GM21528 (cell line): Measurements from ENCODE around the gene C10orf62.
"Not testable (repeated sequence)": the region's sequence is repeated elsewhere in the genome, so short reads cannot be mapped to it uniquely, and the experiment has no call there.

Source experiments
- ATAC-seq: cut with Tn5 transposase; IDR thresholded peaks from one replicate; pipeline ENCODE4 v1.9.1; 2021; ENCODE audit warnings: mild to moderate bottlenecking, moderate library complexity; ENCODE audit not compliant: unreplicated experiment, low FRiP score

The C10orf62 gene, protein sequence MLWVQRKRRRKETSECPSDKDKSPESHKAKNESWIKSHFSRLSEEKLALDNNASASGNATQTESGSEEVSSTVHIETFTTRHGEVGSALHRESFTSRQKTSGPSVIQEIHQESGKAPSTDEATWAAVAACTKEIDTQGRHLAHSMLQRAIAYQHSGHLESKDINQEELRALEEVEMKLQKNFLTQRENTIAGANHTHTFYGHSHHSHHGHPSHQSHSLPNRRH

DNA sequence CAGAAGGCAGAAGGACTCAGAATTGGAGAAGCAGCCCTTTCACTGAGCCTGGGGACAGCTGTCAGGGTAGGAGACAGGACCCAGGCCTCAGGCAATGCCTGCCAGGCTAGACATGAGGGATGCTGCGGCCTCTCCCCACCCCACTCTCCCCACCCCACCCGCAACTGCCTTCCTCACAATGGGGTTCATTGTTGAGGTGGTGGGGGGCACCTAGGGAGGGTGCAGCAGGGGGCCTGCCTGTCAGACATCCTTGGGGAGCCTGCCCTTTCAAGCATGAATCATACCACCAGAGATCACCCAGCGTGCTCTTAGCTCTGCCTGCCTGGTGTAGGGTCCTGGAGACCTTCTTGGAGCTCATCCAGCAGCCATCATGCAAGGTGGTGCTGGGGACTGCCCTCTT is at the start of gene C10orf62:
C10orf62 (plus strand) TSS at position 243 of the 400 bp plus-strand sequence. CDS start 177 bp downstream, outside the sequence.
- no peak for ATAC-seq

DNA sequence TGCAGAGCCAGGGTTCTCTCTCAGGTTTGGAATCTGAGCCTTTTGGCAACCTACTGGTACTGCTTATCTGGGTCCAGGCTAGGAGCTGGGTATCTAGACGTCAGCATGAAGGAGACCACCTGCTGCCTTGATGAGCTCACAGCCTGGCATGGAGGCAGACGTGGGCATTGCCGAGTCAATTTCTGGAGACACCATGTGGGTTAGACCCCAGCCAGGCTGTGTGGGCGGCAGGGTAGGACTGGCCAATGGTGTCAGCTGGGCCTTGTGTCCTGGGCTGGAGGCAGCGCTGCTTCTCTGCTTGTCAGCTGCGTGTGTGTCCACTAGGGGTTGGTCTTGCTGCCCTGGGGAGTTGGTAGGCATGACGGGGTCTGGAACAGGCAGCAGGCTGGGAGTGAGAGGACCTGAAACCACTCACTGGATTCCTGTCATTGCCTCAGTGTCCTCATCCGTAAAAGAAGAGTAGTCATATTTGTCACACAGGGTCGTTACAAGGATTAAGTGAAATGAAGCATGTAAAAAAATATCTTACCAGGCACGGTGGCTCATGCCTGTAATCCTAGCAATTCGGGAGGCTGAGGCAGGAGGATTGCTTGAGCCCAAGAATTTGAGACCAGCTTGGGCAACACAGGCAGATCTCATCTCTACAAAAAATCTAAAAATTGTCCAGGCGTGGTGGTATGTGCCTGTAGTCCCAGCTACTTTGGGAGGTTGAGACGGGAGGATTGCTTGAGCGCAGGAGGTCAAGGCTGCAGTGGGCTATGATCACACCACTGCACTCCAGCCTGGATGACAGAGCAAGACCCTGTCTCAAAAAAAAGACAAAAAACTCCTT is 48.6 kb upstream of the C10orf62 start:
- no peak for ATAC-seq

DNA sequence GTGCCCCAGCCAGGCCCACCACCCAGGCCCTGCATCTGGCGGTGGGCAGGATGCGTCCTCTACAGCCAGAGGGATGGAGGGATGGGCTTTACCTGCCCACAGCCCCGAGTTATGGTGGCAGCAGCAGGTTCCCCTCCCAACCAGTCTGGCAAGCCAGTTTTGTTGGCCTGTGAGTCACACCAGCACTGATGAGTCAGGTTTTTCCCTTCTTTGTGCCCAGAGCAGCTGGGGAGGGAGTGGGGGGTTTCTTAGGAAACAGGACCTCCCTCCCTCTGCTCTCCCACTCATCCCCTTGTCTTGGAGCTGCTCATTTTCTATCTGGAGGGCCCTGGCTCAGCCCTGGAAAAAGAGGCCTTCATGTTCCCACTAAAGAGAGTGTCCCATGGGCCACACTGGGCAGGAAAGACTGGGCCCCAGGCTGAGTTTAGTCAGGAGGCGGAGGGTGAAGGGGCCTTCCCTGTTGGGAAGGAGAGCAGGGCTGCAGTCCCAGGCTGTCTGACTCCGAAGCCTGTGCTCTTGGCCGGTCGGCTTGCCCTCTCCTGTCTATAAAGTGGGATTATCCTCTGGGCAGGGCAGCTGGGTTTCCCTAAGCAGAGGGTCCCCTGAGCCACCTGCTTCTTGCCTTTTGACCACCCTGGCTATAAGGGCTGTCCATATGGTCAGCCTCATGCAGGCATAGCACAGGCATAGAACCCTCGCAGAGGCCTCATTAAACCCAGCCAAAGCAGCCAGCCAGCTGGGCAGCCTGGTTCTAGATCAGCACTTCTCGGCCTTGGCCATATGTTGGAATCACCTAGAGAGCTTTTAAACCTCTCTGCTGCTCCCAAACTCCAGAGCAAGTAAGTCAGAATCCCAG is 47.1 kb upstream of the C10orf62 start:
- ATAC-seq: no peak

DNA sequence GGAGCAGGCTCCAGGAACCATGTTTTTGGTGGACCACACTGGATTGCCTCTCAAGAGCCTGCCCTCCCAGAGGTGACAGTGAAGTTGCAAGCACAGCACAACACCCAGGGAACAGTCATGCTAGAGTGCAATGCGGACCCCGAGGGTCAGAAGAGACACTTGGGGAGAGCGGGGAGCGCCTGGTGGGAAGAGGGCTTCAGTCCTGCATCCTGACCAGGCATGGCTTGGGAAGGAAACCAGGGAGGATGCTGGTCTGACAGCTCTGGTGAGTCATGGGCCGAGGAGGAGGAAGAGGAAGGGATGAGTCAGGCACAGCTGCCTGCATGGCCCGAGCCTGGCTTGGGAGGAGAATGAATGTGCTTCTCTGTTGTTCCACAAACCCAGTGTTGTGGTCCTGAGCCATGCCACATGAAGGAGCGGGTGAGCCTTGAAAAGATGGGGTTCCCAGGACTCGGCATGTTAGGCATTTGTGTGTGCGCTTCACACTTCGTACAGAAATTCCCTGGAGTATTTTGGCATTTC is 46.4 kb upstream of the C10orf62 start:
- ATAC-seq: no peak

DNA sequence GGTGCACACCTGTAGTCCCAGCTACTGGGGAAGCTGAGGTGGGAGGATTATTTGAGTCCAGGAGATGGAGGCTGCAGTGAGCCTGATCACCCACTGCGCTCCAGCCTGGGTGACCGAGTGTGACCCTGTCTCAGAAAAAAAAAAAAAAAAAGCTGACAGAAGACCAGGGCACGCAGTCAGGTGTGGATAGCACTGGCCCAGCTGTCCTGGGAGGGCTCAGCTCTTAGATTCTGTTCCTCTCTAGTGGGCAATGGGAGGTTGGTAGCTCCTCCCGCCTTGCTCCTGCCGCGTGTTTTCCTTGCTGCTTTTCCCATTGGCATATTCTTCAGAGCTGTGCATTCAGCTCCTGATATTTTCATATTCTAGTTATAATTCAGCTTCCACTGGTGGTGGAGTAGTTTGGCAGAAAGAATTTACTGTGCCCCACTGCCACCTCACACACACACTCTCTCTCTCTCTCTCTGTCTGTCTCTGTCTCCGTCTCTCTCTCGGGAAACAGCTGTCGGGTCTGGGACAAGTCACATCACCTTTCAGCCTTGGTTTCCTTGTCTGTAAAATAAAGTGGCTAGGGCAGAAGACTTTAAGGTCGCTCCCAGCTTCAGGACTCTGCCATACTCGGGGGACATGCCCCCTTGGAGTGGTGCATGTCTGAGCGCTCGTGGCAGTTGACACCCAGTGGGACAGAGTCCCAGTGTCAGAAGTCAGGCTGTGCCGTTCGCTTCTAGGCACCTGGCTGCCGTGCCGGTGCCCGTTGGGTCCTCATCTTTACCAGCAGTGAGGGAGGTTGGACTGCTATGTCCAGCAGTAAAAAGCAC is 42.9 kb upstream of the C10orf62 start:
- no peak for ATAC-seq

DNA sequence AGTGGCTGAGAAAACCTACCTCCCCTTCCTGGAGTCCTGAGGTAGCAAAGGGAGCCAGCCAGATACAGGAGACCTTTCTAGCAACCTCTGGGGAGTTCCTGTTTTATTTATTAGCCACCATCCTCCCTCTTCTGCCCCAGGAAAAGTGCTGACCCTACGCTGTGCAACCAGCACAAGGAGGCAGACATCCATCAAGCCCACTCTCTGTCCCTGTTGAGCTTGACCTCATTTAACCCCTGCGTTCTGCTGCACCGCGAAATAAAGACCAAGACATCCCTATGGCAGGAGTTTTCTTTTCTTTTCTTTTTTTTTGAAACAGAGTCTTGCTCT is 42.3 kb upstream of the C10orf62 start:
- ATAC-seq: no peak

DNA sequence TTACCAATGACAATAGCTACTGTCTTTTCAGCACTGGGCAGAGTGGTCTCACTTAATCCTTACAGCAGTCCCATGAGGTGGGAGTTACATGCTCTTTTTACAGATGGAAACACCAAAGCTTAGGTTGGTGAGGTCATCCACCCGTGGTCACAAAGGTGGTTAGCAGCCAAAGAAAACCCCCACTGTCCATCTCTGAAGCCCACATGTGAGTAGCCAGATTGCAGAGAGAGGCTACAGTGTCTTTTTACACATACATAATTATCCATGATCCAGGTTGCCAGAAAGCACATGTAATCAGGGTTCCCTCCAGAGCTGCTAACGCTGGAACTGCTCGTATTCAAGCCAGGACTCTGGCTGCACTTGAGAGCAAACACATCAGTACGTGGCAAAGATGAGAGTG is 41.6 kb upstream of the C10orf62 start:
- ATAC-seq: no peak

DNA sequence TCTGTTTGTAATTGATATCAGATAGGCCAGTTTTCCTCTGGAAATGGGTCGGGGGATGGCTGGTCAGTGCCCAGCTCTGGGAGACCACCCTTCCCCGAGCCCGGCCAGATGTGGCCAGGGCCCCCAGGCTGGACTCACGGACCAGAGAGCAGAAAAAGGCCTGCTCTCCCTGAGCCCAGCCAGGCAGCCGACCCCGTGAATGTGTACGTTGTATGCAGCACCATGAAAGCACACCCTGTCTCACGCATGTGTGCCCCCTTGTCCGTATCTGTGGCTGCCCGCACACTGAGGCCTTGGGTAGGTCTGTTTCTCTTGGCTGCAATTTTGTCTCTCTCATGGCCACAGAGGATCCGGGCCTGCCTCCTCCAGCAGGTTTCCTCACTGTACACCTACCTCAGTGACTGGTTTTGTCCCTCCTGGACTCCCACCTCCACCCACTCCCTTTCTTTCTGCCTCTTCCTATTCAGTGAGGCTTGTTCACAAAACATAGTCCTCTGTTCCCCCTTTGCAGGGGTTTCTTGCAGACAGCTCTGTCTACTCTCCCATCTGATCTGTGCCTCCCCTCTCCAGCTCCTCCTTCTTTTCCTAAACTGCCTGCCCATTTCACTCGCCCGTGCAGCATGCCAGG is 40.6 kb upstream of the C10orf62 start:
- no peak for ATAC-seq

DNA sequence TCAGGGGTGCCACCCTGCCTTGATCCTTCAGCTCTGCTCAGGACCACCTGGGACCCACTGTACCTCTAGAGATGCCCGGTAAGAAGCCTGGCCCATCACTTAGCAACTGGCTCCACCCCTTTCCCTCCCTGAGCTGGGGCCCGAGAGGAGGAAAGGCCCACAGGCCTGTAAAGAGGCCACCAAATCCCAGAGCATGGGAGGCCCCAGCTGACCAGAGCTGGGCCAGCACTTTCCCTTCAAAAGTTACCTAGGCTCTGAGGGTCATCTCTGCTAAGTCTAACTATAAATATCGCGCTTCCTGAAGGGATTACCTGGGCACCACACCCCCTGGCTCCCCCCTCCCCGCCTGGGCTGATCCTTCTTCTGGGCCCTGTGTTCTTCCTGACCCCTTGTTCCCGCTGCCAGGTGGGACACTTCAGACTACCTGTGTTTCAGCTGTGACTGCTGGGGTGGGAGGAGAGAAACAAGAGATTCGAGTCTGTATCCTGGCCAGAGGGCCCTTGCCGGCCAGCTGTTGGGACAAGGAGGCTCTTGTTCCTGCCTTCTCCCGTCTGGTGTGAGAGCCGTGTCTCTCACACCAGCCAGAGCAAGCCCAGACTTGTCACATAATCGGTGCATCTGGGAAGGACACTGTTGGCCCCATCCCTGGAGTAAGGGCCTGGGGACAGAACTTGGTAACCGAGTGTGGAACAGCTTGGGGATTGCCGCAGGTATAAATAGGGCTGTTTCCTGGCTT is 39.8 kb upstream of the C10orf62 start:
- ATAC-seq: no peak

DNA sequence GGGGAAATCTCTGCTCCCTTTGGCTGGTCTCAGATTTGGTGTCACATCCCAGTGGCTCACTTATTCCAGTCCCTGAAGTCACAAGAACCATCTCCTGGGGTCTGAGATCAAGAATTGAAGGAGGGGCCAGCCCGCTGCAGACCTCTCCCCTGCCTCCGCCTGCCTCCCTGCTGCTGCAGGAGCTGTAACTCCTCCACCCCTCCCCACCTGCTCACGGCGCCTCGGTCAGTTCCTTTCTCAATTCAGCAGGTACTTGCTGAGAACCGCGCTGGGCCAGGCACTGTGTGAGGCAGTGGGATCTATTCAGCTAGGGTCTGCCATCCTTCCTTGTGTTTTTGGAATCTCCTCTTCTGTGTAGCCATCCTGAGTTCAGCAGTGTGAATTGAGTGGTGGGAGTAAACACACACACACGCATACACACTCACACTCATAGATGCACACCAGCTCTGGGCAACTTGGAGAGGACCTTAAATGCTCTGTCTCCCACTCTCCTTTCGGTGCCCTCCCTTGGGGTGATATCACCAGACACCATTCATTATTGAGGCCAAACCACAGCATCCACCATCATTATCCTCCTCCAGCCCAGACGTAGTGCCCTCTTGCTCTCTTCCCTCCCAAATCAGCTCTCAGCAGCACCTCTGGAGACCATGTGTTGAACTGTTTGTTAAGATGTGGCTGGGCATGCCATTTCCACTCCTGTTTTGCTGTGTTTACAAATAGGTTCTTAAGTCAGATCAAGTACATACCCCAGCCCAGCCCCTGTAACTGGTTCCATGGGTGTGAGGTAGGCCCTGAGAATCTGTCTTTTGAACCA is 39.0 kb upstream of the C10orf62 start:
- ATAC-seq: no peak

GRCh38 chr10:97551271-97551670 is 38.2 kb upstream of the C10orf62 start:
- ATAC-seq: no peak

GRCh38 chr10:97553575-97554031 is 35.9 kb upstream of the C10orf62 start:
- ATAC-seq: no peak

- ATAC-seq: not testable (repeated sequence)
These were observed 35.2 kb upstream of the C10orf62 start for GRCh38 chr10:97554336-97554735.

GRCh38 chr10:97555541-97555940 is 34.0 kb upstream of the C10orf62 start:
- not testable (repeated sequence) for ATAC-seq

DNA sequence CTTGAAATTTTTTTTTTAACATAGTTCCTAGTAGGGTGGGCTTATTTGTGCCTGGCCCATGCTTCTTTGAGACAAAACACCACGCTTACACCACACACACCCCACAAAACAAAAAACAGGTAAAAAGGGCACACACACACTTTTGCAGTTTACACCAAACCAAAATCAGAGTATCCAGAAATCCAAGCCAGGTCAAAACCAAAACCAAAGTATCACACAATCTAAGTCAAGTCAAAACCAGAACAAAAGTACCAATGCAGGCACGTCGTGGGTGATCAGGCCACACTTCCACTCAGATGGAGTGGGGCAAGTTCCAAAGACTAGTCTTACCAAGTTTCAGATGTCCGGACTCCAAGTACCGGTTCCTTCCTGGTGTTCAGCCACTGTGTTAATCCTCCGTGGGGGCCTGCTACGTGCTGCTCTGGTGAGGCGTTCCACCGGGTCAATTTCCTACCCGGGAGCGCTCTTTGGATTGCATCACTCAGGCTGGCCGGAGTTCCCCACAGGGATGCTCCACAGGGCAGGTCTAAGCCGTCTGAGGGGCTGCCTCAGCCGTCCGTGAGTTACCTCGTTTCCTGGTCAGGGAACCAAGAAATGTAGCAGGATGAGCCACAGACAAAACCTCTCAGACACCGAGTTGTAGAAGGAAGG is 28.7 kb upstream of the C10orf62 start:
- not testable (repeated sequence) for ATAC-seq

- not testable (repeated sequence) for ATAC-seq
These were observed 28.0 kb upstream of the C10orf62 start for GRCh38 chr10:97561386-97562077.

DNA sequence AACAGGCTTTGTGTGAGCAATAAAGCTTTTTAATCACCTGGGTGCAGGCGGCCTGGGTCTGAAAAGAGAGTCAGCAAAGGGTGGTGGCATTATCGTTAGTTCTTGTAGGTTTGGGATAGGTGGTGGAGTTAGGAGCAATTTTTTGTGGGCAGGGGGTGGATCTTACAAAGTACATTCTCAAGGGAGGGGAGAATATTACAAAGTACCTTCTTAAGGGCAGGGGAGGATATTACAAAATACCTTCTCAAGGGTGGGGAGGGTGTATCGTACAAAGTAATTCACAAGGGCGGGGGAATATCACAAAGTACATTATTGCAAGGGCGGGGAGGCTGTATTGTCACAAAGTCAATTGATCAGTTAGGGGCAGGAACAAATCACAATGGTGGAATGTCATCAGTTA is 27.2 kb upstream of the C10orf62 start:
- ATAC-seq: not testable (repeated sequence)
